HCEC 1CT (cell line): ENCODE measurements around the gene CLCNKB.
"Not testable (repeated sequence)": the region's sequence is repeated elsewhere in the genome, so short reads cannot be mapped to it uniquely, and the experiment has no call there.

Experiments
- DNase-seq: peaks from one replicate; pipeline ENCODE4 v3.0.0-alpha.2; 2017

The CLCNKB gene

GRCh38 chr1:16036461-16036860 lies 7.1 kb upstream of the CLCNKB start:
- not testable (repeated sequence) for DNase-seq

DNA sequence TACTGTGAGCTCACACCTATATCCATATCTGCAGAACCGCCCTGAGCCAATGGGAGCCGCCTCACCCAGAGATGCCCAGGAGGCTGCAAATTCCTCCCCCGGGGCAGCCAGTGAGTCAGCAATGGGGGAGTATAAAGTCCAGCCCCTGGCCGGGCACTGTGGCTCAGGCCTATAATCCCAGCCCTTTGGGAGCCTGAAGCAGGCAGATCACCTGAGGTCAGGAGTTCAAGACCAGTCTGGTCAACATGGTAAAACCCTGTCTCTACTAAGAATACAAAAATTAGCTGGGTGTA lies 5.0 kb upstream of the CLCNKB start:
- no peak for DNase-seq

- DNase-seq: not testable (repeated sequence)
Measured at GRCh38 chr1:16039871-16040270, 3.7 kb upstream of the CLCNKB start.

- DNase-seq: no peak
Measured at GRCh38 chr1:16041200-16041599, 2.4 kb upstream of the CLCNKB start.

GRCh38 chr1:16042096-16042495 lies 1.5 kb upstream of the CLCNKB start:
- DNase-seq: no peak

- not testable (repeated sequence) for DNase-seq
Measured at GRCh38 chr1:16042654-16043053, 928 bp upstream of the CLCNKB start.

DNA sequence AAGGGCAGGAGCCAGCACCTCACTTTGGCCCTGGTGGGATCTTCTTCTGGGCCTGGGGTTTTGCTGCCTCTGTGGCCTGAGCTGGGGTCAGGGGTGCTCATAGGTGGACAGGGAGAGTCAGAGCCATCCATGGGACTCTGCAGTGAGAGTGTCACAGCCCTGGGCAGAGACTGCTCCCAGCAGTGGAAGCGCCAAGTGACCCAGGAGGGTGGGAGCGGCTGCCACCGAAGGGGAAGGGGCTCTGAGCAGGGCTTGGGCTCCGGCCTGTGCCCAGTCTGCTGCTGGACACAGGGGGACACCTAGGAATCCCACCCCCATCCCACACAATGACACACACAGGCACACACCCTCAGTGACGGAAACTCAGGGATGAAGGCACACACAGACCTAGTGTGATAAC lies 368 bp downstream of the CLCNKB start:
- no peak for DNase-seq

- no peak for DNase-seq
Measured at GRCh38 chr1:16046842-16047241, 3.3 kb downstream of the CLCNKB start.

GRCh38 chr1:16047791-16048475 lies 4.4 kb downstream of the CLCNKB start:
- no peak for DNase-seq

- DNase-seq: no peak
Measured at GRCh38 chr1:16048573-16049189, 5.1 kb downstream of the CLCNKB start.

DNA sequence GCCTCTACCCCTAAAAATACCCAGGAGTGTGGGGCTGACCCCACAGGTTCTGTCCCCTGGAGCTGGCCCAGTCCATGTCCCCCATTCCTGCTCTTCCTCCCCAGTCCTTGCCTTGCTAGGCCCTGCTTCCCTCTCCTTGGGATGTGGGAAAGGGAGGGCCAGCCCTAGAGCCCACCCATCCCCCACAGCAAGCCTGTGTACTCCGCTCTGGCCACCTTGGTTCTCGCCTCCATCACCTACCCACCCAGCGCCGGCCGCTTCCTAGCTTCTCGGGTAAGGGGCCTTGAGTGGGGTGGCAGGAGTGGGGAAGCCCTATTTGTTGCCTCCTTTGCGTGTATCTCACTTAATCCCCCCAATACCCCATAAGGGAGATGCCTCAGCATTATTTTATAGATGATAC lies 6.7 kb downstream of the CLCNKB start:
- no peak for DNase-seq

- no peak for DNase-seq
Measured at GRCh38 chr1:16051039-16051438, 7.5 kb downstream of the CLCNKB start.

- not testable (repeated sequence) for DNase-seq
Measured at GRCh38 chr1:16051949-16052348, 8.4 kb downstream of the CLCNKB start.

DNA sequence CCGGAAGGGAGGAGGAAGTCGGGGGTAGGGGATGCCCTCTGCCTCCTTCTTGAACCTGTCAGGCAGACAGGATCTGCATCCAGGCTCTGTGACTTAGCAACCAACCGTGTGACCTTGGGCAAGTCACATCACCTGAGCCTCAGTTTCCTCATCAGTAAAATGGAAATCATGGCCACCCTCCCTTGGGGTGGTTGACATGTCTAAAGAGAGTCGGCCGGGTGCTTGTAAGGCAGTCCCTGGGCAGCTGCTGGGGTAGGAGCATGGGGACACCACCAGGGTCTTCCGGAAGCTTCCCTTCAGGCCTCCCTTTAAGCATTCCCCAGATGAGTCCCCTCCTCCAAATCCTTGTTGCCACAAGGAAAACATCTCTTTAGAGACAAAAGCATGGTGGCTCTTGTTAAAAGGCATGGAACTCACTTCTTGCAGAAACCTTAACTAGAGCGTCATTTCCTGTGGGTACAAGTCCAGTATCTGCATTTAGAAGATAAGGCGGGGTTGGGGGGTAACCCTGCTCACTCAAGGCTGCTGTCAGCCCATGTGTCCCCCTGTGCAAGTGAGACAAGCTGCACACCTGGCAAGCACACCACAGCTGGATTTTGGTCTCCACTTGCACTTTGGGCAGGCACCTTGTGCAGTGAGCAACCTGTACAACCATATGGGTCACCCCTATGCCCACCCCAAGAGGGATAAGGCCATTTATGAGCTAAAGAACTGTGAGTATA lies 10.4 kb downstream of the CLCNKB start:
- DNase-seq: no peak

- DNase-seq: no peak
Measured at GRCh38 chr1:16054598-16055540, 11.3 kb downstream of the CLCNKB start.

- peak; percentile 41 for DNase-seq
Measured at GRCh38 chr1:16055613-16056520, 12.3 kb downstream of the CLCNKB start.

GRCh38 chr1:16056521-16056912 lies 12.9 kb downstream of the CLCNKB start:
- DNase-seq: not testable (repeated sequence)

- DNase-seq: not testable (repeated sequence)
Measured at GRCh38 chr1:16057314-16057915, 13.8 kb downstream of the CLCNKB start.

DNA sequence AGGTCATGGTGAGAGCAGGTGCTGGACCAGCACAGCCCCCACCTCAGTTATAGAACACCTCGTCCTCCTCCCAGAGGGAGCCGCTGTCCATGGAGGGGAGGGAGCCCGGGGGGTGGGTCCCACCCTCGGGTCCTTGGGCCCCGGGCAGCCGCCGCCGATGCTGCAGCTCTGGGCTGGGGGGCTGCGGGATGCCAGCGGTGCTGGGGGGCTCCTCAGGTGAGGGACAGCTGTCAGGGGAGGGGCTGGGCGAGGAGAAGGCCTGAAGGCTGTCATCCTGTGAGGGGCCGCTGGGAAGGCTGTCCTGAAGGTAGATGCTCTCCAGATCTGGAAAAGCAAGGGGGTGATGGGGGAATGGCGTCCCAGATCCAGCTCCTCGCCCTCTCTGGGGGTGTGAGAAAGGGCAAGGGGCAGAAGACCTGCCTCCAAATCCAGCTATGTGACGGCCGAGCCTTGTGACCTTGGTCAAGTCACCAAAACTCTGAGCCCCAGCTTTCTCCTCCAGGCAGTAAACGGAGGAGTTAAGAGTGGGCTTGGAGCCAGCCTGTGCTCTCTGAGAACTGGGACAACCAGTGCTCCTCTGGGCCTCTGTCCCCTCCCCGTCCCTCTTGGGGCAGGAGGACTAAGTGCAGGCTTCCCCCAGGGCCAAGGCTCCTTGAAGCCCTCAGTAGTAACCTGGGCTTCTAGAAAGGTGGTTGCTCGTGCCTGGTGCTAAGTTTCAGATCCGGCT lies 15.0 kb downstream of the CLCNKB start:
- DNase-seq: not testable (repeated sequence)

DNA sequence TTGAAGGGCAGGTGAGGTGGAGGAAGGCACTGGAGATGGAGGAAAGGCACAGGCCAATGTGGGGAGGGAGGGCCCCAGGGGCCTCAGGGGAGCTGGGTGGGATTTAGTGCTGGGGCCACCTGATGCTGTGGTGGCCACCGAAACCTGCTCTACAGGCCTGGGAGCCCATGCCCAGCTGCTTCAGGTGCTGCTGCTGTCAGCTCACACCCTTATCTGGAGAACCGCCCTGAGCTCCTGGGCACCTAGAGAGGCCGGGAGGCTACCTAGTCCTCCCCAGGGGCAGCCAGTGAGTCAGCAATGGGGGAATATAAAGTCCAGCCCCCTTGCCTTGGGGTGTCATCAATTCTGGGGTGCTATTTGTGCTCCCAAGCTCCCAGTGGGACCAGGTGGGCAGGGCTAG lies 17.7 kb downstream of the CLCNKB start:
- DNase-seq: no peak
